ENCODE results near the gene SLC39A3. TPM values are rescaled to one million over a fixed set of nuclear protein-coding genes. Genes with fewer than 3 reads are reported as not detected.

SLC39A3 gene
- total and polyA plus RNA-seq, 12 donors = 25.1 to 75.8 (median 41.8) TPM

DNA sequence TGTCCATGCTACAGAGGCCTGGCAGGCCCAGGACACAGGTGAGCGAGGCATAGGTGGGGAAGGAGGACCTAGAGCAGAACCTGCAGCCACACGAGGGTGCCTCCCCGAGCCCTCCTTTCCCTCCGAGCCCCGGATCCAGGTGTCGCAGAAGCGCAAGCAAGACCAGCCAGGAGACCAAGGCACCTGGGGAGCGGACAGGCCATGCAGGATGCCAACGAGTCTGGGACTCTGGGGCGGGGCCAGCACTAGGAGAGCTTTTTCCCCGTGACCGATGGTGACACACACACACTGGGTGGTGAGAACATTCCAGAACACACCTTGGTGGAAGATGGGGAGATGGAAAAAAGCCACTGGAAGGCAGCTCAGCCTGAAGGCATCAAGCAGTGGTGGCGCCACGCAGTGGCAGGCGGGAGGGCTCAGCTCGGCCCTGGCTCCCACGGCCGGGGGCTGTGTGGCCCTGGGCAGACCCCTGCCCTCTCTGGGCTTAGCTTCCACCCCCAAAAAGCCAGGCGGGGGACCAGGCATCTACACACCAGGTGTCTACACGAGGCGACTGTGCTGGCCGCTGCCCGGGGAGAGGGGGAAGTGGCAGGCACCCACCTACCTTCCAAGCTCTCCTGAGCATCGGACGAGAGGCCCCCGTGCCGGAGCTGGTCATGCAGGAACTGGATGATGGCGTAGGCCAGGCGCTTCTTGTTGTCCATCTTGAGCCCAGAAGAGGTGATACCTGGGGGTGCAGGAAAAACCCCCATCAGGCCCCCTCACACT, 28.7 kb upstream of the SLC39A3 start:
- intact Hi-C loops (cut with DNase I) = no loop called here
- no peaks in the 10 kb centered on the region for H3K27me3 ChIP-seq
- TF ChIP-seq, protein P1, sequence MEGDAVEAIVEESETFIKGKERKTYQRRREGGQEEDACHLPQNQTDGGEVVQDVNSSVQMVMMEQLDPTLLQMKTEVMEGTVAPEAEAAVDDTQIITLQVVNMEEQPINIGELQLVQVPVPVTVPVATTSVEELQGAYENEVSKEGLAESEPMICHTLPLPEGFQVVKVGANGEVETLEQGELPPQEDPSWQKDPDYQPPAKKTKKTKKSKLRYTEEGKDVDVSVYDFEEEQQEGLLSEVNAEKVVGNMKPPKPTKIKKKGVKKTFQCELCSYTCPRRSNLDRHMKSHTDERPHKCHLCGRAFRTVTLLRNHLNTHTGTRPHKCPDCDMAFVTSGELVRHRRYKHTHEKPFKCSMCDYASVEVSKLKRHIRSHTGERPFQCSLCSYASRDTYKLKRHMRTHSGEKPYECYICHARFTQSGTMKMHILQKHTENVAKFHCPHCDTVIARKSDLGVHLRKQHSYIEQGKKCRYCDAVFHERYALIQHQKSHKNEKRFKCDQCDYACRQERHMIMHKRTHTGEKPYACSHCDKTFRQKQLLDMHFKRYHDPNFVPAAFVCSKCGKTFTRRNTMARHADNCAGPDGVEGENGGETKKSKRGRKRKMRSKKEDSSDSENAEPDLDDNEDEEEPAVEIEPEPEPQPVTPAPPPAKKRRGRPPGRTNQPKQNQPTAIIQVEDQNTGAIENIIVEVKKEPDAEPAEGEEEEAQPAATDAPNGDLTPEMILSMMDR (IDR thresholded peaks at IDR 0.05) = no peak
- TF ChIP-seq POLR2A (IDR thresholded peaks at IDR 0.05) = no peak
- DNase-seq = no peak
- peaks cover 0 to 45% of the 10 kb centered on the region in 2 donors for H3K36me3 ChIP-seq (replicated peaks in 1 of 2)
- H3K9me3 ChIP-seq (replicated peaks in 1 of 3) = no peaks in the 10 kb centered on the region
- H3K4me1 ChIP-seq (replicated peaks in 1 of 2) = peaks cover 11 to 21% of the 10 kb centered on the region in 2 donors
- 90 to 97% (median 93%) methylated on average over 6 to 29 of the region's 29 CpGs for WGBS, 4 donors
- no peak overlapping the region for H3K4me3 ChIP-seq
- no peak overlapping the region for H3K27ac ChIP-seq

DNA sequence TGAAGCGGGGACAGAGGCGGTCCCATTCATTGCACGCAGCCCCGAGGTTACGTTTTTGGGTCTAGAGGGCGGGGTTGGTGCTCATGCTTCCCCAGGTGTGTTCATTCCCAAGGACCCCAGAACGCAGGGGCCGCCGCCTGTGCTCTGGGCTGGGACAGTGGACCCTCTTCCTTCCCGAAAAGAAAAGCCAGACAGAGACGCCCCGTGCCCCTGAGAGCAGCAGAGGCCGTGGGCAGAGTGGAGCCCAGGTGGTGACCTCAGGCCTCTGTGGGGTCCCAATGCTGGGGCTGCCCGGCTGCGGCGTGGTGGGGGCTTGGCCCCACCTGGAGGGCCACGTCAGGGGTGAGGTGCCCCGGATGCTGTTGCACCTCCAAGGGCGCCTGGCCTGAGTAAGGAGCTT, 27.9 kb upstream of the SLC39A3 start:
- peaks cover 0 to 53% of the 10 kb centered on the region in 2 donors for H3K36me3 ChIP-seq (replicated peaks in 1 of 2)
- DNase-seq = no peak
- H3K9me3 ChIP-seq (replicated peaks in 1 of 3) = no peaks in the 10 kb centered on the region
- intact Hi-C loops (cut with DNase I) = no loop called here
- H3K4me3 ChIP-seq = no peak overlapping the region
- H3K27ac ChIP-seq = no peak overlapping the region
- peaks cover 11 to 21% of the 10 kb centered on the region in 2 donors for H3K4me1 ChIP-seq (replicated peaks in 1 of 2)
- H3K27me3 ChIP-seq = no peaks in the 10 kb centered on the region
- WGBS, 4 donors = 92 to 96% (median 94%) methylated on average over 7 to 19 of the region's 19 CpGs
- no peak for TF ChIP-seq POLR2A (IDR thresholded peaks at IDR 0.05)

DNA sequence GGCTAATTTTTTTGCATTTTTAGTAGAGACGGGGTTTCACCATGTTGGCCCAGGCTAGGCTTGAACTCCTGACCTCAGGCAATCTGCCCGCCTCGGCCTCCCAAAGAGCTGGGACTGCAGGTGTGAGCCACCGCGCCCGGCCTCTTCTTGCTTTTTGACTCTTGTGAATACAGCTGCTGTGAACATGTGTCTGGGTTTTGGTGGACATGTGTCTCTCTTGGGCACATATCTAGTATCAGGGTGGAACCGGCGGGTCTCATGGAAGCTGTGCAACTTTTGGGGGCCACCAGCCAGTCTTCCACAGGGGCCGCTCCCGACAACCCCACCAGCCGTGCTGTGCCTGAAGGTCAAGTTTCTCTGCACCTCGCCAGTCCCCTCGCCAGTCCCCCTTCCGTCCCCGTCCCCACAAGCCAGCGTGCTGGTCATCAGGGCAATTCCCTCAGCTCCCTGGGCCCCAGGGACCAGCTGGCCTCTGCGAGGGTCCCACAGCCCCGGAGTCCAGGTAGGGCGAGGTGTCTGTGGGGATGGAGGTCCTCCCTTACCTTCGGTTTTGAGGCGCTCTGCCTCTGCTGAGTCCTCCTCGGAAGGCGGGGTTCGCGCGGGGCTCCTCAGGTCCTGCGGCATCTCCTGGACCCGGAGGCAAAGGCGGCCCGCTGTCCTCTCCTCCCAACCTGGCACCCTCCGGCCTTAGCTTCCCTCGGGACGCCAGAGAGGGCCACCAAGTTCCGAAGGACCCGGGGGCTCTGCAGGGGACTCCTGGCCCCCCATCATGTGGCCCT, 27.0 kb upstream of the SLC39A3 start:
- intact Hi-C loops (cut with DNase I) = no loop called here

DNA sequence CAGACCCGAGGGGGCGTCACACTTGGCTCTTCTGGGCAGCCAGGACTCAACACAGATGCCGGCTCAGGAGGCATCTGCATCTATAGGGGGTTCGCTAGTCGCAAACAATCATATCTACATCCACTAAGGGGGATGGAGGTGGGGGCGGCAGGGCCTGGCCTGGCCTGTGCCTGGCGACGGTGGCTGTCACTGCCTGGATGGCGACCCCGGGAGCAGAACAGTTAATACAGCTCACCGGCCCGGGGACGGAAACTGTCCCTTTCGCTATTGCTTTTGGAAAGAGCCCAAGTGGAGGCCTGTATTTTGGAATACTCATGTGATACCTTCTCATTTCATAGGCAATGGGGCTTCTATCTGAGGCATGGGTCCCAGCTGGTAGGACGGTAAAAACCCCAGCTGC, 25.6 kb upstream of the SLC39A3 start:
- H3K36me3 ChIP-seq (replicated peaks in 1 of 2) = peaks cover 0 to 71% of the 10 kb centered on the region in 2 donors
- intact Hi-C loops (cut with DNase I) = no loop called here

More for the DNA sequence above, 27.0 kb upstream of the SLC39A3 start:
- Histone ChIP-seq H3K4me3 (no peak overlapping the region), H3K27ac (no peak overlapping the region), H3K27me3 (no peaks in the 10 kb centered on the region), H3K9me3 (replicated peaks in 1 of 3) (no peaks in the 10 kb centered on the region), H3K36me3 (replicated peaks in 1 of 2) (peaks cover 0 to 60% of the 10 kb centered on the region in 2 donors), H3K4me1 (replicated peaks in 1 of 2) (peaks cover 11 to 16% of the 10 kb centered on the region in 2 donors)
- TF ChIP-seq, protein P1 (IDR thresholded peaks at IDR 0.05) = no peak
- no peak for TF ChIP-seq POLR2A (IDR thresholded peaks at IDR 0.05)
- WGBS, 4 donors = 90 to 97% (median 95%) methylated on average over 17 to 35 of the region's 35 CpGs
- DNase-seq = no peak

More for the DNA sequence above, 25.6 kb upstream of the SLC39A3 start:
- no peaks in the 10 kb centered on the region for H3K27me3 ChIP-seq
- H3K27ac ChIP-seq = no peak overlapping the region
- DNase-seq = no peak
- H3K4me1 ChIP-seq (replicated peaks in 1 of 2) = peaks cover 3% of the 10 kb centered on the region in 2 donors
- H3K9me3 ChIP-seq (replicated peaks in 1 of 3) = no peaks in the 10 kb centered on the region
- no peak overlapping the region for H3K4me3 ChIP-seq
- WGBS, 4 donors = 87 to 95% (median 90%) methylated on average over 2 to 15 of the region's 15 CpGs
- no peak for TF ChIP-seq POLR2A (IDR thresholded peaks at IDR 0.05)
- TF ChIP-seq, protein P1 (IDR thresholded peaks at IDR 0.05) = no peak

All from adrenal gland (tissue), 12 donors.